Neural cell (in vitro differentiated cells): ENCODE data around the gene FAM168A. TPM values are rescaled to one million over a fixed set of nuclear protein-coding genes. Genes with fewer than 3 reads are reported as not detected.

Experiments used
- H2AFZ ChIP-seq: fragments of 200-600, 300-800 bp; sonication (generic), shearing (Covaris generic); 2 replicates; pipeline ENCODE4 v1.6.0; 2014; ENCODE audit warnings: low read depth, mild to moderate bottlenecking, antibody characterized with exemption, low read length, moderate library complexity
- H3F3A ChIP-seq: fragments of 200-600 bp; shearing (Covaris generic); 2 replicates; pipeline ENCODE4 v1.6.1; 2016; ENCODE audit warnings: mild to moderate bottlenecking, moderate library complexity, mixed read lengths, antibody characterized with exemption, low read length; ENCODE audit not compliant: insufficient read depth, poor library complexity, severe bottlenecking
- H3K27ac ChIP-seq: fragments of 200-600, 300-800 bp; sonication (generic), shearing (Covaris generic); 2 replicates; pipeline ENCODE4 v1.5.1; 2014; ENCODE audit warnings: mild to moderate bottlenecking, low read length, moderate library complexity
- H3K27me3 ChIP-seq: fragments of 300-800, 200-600 bp; sonication (generic), shearing (Covaris generic); 2 replicates; pipeline ENCODE4 v1.6.0; 2014; ENCODE audit warnings: mild to moderate bottlenecking, low read depth, low read length, moderate library complexity; ENCODE audit not compliant: insufficient read depth
- H3K36me3 ChIP-seq: fragments of 300-800, 200-600 bp; sonication (generic), shearing (Covaris generic); 2 replicates; pipeline ENCODE4 v1.5.1; 2014; ENCODE audit warnings: mild to moderate bottlenecking, antibody characterized with exemption, low read length, moderate library complexity; ENCODE audit not compliant: insufficient read depth
- H3K4me2 ChIP-seq: fragments of 300-800, 200-600 bp; sonication (generic), shearing (Covaris generic); 2 replicates; pipeline ENCODE4 v1.6.0; 2014; ENCODE audit warnings: mild to moderate bottlenecking, low read length
- H3K4me3 ChIP-seq: fragments of 300-800, 200-600 bp; sonication (generic), shearing (Covaris generic); 2 replicates; pipeline ENCODE4 v1.5.1; 2014; ENCODE audit warnings: mild to moderate bottlenecking, low read length, moderate library complexity
- H3K79me2 ChIP-seq: fragments of 200-600 bp; shearing (Covaris generic); replicated peaks from 2 replicates; pipeline ENCODE4 v1.6.0; 2014; ENCODE audit warnings: mild to moderate bottlenecking, low read length, moderate library complexity; ENCODE audit not compliant: insufficient read depth
- H3K9ac ChIP-seq: fragments of 300-800, 200-600 bp; sonication (generic), shearing (Covaris generic); 2 replicates; pipeline ENCODE4 v1.6.1; 2016; ENCODE audit warnings: mild to moderate bottlenecking, low read length, mixed read lengths
- H3K9me2 ChIP-seq: fragments of 200-600 bp; shearing (Covaris generic); 2 replicates; pipeline ENCODE4 v1.6.1; 2016; ENCODE audit warnings: mild to moderate bottlenecking, low read length, mixed read lengths; ENCODE audit not compliant: insufficient read depth
- H3K9me3 ChIP-seq: fragments of 200-600, 300-800 bp; sonication (generic), shearing (Covaris generic); 2 replicates; pipeline ENCODE4 v1.6.1; 2016; ENCODE audit warnings: mild to moderate bottlenecking, mixed run types, low read length, moderate library complexity, mixed read lengths
- H4K20me1 ChIP-seq: fragments of 200-600 bp; shearing (Covaris generic); 2 replicates; pipeline ENCODE4 v1.6.1; 2016; ENCODE audit warnings: mild to moderate bottlenecking, mixed run types; ENCODE audit not compliant: insufficient read depth
- CTCF ChIP-seq: fragments of 450-650 bp; IDR thresholded peaks from 2 replicates; pipeline ENCODE4 v1.5.1; 2014; ENCODE audit warnings: antibody characterized with exemption, mild to moderate bottlenecking, moderate library complexity; ENCODE audit not compliant: poor library complexity, severe bottlenecking
- EP300 ChIP-seq: fragments of 450-650 bp; conservative IDR thresholded peaks from 2 replicates; pipeline ENCODE4 v1.6.1; 2014; ENCODE audit warnings: antibody characterized with exemption, mild to moderate bottlenecking, moderate library complexity; ENCODE audit not compliant: poor library complexity, severe bottlenecking
- EZH2 ChIP-seq: fragments of 200-600, 300-800 bp; shearing (Covaris generic), sonication (generic); IDR thresholded peaks from 2 replicates; pipeline ENCODE4 v1.6.1; 2014; ENCODE audit warnings: antibody characterized with exemption, low read length, borderline replicate concordance, mild to moderate bottlenecking; ENCODE audit not compliant: insufficient read depth, poor library complexity, severe bottlenecking
- MXI1 ChIP-seq: fragments of 450-650 bp; conservative IDR thresholded peaks from 2 replicates; pipeline ENCODE4 v1.6.1; 2014; ENCODE audit warnings: antibody characterized with exemption, mild to moderate bottlenecking; ENCODE audit not compliant: poor library complexity, severe bottlenecking
- POLR2AphosphoS5 ChIP-seq: IDR thresholded peaks from 2 replicates; pipeline ENCODE4 v1.6.1; 2012
- RAD21 ChIP-seq: fragments of 450-650 bp; conservative IDR thresholded peaks from 2 replicates; pipeline ENCODE4 v1.6.1; 2014; ENCODE audit warnings: antibody characterized with exemption, mild to moderate bottlenecking, moderate library complexity
- REST ChIP-seq: IDR thresholded peaks from 2 replicates; pipeline ENCODE4 v1.6.1; 2012; ENCODE audit warnings: borderline replicate concordance
- SMC3 ChIP-seq: fragments of 450-650 bp; conservative IDR thresholded peaks from 2 replicates; pipeline ENCODE4 v1.6.1; 2014; ENCODE audit warnings: antibody characterized with exemption, mild to moderate bottlenecking, moderate library complexity; ENCODE audit not compliant: poor library complexity
- TAF1 ChIP-seq: IDR thresholded peaks from 2 replicates; pipeline ENCODE4 v1.6.1; 2012; ENCODE audit warnings: low read depth
- polyA plus RNA-seq: library from polyadenylated mRNA; depleted of rRNA; stranded (reverse); fragments of >200 nt; gene quantifications from 2 replicates; pipeline ENCODE4 v1.2.3, GENCODE V29; 2014

FAM168A gene
- polyA plus RNA-seq, 1 donor from 2014 or later, result 67.3 TPM

GRCh38 chr11:73566422-73566821, 31.5 kb downstream of the FAM168A start:
- Histone ChIP-seq H3K27ac (no peak overlapping the region), H3K4me2 (no peak overlapping the region), H3K9me2 (no peaks in the 10 kb centered on the region), H3K36me3 (no peaks in the 10 kb centered on the region), H3K79me2 (peaks cover 35% of the 10 kb centered on the region), H2AFZ (no peak overlapping the region), H3F3A (no peaks in the 10 kb centered on the region), H4K20me1 (no peaks in the 10 kb centered on the region), H3K4me3 (no peak overlapping the region), H3K9ac (no peak overlapping the region), H3K9me3 (no peaks in the 10 kb centered on the region), H3K27me3 (no peaks in the 10 kb centered on the region)
- no peak for TF ChIP-seq TAF1
- no peak for TF ChIP-seq MXI1
- TF ChIP-seq EZH2, result no peak
- TF ChIP-seq RAD21, result no peak
- no peak for TF ChIP-seq SMC3
- TF ChIP-seq POLR2AphosphoS5, result no peak
- no peak for TF ChIP-seq EP300
- TF ChIP-seq REST, result no peak
- TF ChIP-seq CTCF, result no peak

- no peak overlapping the region for H2AFZ ChIP-seq
- TF ChIP-seq MXI1 (no peak), SMC3 (no peak), TAF1 (no peak), EP300 (no peak), CTCF (no peak), RAD21 (no peak), POLR2AphosphoS5 (no peak), REST (no peak), EZH2 (no peak)
- peaks cover 36% of the 10 kb centered on the region for H3K79me2 ChIP-seq
- no peaks in the 10 kb centered on the region for H3F3A ChIP-seq
- H3K9me3 ChIP-seq, result no peaks in the 10 kb centered on the region
- H3K36me3 ChIP-seq, result no peaks in the 10 kb centered on the region
- no peak overlapping the region for H3K4me3 ChIP-seq
- H3K9ac ChIP-seq, result no peak overlapping the region
- H3K27ac ChIP-seq, result no peak overlapping the region
- H3K27me3 ChIP-seq, result no peaks in the 10 kb centered on the region
- no peaks in the 10 kb centered on the region for H3K9me2 ChIP-seq
- H4K20me1 ChIP-seq, result no peaks in the 10 kb centered on the region
- no peak overlapping the region for H3K4me2 ChIP-seq
Observed at GRCh38 chr11:73565804-73566203, 32.1 kb downstream of the FAM168A start.
